NB4 (cell line): ENCODE data around the gene UXS1.
"Not testable (repeated sequence)": the region's sequence is repeated elsewhere in the genome, so short reads cannot be mapped to it uniquely, and the experiment has no call there.

Source experiments
- DNase-seq: peaks from one replicate; pipeline ENCODE4 v3.0.0; 2010; ENCODE audit warnings: low read depth
- H3K4me3 ChIP-seq: one replicate; pipeline ENCODE4 v1.5.1; 2011; ENCODE audit warnings: mild to moderate bottlenecking, low read depth, low read length, moderate library complexity
- MYC ChIP-seq: IDR thresholded peaks from 2 replicates; pipeline ENCODE4 v1.6.1; 2011; ENCODE audit warnings: low read depth, low read length
- POLR2A ChIP-seq: IDR thresholded peaks from 2 replicates; pipeline ENCODE4 v1.6.1; 2011; ENCODE audit warnings: mild to moderate bottlenecking; ENCODE audit not compliant: insufficient read length; ENCODE audit errors: extremely low read depth
- TF ChIP-seq, protein P1 (sequence below): IDR thresholded peaks from 2 replicates; pipeline ENCODE4 v1.6.1; 2011; ENCODE audit warnings: low read depth, low read length
- TF ChIP-seq, protein P2 (sequence below): IDR thresholded peaks from one replicate; pipeline ENCODE4 v1.5.1; 2012; ENCODE audit warnings: low read depth, low read length

The UXS1 gene

DNA sequence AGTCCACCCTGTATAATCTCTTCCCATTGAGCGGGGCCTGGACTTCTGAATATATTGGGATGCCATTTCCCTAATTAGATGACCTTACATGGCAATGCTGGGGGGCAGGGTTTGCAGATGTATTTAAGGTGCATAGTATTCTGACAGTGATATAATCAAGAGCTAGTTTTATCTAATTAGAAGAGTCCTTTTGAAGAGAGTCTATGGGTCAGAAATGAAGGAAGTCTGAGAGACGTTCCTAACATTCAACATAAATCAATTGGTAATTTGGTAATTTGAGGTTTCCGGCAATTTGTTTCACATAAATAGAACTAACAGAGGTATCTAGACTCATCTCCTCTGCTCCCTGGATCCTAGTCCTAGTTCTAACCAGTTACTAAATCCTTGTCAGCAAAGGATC lies 25.7 kb upstream of the UXS1 start:
- TF ChIP-seq, protein P1, sequence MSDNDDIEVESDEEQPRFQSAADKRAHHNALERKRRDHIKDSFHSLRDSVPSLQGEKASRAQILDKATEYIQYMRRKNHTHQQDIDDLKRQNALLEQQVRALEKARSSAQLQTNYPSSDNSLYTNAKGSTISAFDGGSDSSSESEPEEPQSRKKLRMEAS, result no peak
- TF ChIP-seq POLR2A, result no peak
- TF ChIP-seq, protein P2, sequence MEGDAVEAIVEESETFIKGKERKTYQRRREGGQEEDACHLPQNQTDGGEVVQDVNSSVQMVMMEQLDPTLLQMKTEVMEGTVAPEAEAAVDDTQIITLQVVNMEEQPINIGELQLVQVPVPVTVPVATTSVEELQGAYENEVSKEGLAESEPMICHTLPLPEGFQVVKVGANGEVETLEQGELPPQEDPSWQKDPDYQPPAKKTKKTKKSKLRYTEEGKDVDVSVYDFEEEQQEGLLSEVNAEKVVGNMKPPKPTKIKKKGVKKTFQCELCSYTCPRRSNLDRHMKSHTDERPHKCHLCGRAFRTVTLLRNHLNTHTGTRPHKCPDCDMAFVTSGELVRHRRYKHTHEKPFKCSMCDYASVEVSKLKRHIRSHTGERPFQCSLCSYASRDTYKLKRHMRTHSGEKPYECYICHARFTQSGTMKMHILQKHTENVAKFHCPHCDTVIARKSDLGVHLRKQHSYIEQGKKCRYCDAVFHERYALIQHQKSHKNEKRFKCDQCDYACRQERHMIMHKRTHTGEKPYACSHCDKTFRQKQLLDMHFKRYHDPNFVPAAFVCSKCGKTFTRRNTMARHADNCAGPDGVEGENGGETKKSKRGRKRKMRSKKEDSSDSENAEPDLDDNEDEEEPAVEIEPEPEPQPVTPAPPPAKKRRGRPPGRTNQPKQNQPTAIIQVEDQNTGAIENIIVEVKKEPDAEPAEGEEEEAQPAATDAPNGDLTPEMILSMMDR, result no peak
- no peak for TF ChIP-seq MYC
- H3K4me3 ChIP-seq, result no peak overlapping the region
- no peak for DNase-seq

GRCh38 chr2:106219157-106219556 lies 25.1 kb upstream of the UXS1 start:
- H3K4me3 ChIP-seq, DNase-seq: not testable (repeated sequence)

- no peak overlapping the region for H3K4me3 ChIP-seq
- TF ChIP-seq, protein P1, result no peak
- TF ChIP-seq, protein P2, result no peak
- TF ChIP-seq POLR2A (no peak), MYC (no peak)
- no peak for DNase-seq
Measured at GRCh38 chr2:106208874-106209273, 14.8 kb upstream of the UXS1 start.

- H3K4me3 ChIP-seq, result no peak overlapping the region
- TF ChIP-seq POLR2A, result no peak
- TF ChIP-seq, protein P1, result no peak
- TF ChIP-seq, protein P2, result no peak
- no peak for TF ChIP-seq MYC
- DNase-seq, result no peak
Measured at GRCh38 chr2:106208399-106208798, 14.3 kb upstream of the UXS1 start.

DNA sequence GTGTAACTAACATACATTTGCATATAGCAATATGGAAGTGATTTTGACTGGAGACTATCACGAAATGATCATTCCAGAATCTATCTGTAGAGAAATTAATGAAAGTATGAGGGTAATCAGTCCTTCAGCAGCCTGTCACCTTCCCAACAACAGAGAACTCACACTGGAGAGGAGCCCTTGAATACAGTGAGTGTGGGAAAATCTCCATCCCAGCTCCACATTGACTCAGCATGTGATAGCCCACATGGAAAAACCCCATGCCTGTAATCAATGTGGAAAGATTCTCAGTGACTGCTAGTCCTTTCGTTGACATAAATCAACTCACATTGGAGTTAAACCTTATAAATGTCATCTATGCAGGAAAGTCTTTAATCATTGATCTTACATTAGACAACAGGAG lies 13.1 kb upstream of the UXS1 start:
- no peak for DNase-seq
- TF ChIP-seq, protein P2, result no peak
- TF ChIP-seq MYC (no peak), POLR2A (no peak)
- TF ChIP-seq, protein P1, result no peak
- no peak overlapping the region for H3K4me3 ChIP-seq

GRCh38 chr2:106205488-106205887 lies 11.4 kb upstream of the UXS1 start:
- H3K4me3 ChIP-seq, result no peak overlapping the region
- TF ChIP-seq POLR2A (no peak), MYC (no peak)
- TF ChIP-seq, protein P1, result no peak
- TF ChIP-seq, protein P2, result no peak
- DNase-seq, result no peak

DNA sequence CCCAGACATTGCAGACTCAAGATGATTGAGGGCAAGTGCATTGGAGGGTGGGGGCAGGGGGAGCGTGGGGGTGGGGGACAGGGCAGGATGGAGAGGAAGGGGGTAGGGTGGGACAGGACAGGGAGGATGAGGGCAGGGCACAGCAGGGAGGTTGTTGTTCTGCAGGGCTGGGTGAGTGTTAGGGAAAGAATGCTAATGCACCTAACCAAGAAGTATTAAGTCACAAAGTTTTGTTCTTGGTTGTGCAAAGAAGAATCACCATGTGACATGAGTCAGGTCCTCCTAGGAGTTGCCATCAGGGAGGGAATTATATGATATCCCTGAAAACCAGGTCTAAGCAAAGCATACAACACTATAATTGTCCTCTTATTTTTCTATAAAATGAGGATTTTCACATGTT lies 10.4 kb upstream of the UXS1 start:
- DNase-seq, H3K4me3 ChIP-seq: not testable (repeated sequence)
